ENCODE data around the gene SCFD2.

The SCFD2 gene

DNA sequence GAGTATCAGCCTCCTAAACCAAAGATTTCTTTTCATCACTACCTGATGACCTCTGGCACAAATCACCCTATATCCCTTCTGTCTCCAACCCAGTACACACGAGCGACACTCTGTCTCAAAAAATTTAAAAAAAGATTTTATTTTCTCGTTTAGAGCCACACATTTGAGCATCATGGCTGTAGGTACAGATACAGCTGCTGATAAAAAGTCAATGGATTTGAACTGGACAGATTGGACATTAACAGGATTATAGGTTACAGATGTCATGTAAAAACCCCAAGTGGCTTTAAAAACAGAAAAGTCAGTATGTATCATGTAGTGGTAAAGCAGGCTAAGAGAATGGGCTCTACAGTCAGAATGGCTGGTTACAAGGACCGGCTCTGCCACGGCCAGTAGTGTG lies 171.1 kb downstream of the SCFD2 start:
- TF ChIP-seq, protein P1, sequence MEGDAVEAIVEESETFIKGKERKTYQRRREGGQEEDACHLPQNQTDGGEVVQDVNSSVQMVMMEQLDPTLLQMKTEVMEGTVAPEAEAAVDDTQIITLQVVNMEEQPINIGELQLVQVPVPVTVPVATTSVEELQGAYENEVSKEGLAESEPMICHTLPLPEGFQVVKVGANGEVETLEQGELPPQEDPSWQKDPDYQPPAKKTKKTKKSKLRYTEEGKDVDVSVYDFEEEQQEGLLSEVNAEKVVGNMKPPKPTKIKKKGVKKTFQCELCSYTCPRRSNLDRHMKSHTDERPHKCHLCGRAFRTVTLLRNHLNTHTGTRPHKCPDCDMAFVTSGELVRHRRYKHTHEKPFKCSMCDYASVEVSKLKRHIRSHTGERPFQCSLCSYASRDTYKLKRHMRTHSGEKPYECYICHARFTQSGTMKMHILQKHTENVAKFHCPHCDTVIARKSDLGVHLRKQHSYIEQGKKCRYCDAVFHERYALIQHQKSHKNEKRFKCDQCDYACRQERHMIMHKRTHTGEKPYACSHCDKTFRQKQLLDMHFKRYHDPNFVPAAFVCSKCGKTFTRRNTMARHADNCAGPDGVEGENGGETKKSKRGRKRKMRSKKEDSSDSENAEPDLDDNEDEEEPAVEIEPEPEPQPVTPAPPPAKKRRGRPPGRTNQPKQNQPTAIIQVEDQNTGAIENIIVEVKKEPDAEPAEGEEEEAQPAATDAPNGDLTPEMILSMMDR (conservative IDR thresholded peaks at IDR 0.05; ENCODE audit: low read depth), result no peak
- no peak for DNase-seq (ENCODE audit: low spot score)
- H3K27ac ChIP-seq, result no peak overlapping the region
- CTCF ChIA-PET, result interaction anchor here (0.7 kb wide), 1 partner anchor 481 kb away, joined by 3 read pairs; no protein-coding TSS in a partner anchor
- POLR2A ChIA-PET (ENCODE audit: low non-redundant PET), result no interaction called here

DNA sequence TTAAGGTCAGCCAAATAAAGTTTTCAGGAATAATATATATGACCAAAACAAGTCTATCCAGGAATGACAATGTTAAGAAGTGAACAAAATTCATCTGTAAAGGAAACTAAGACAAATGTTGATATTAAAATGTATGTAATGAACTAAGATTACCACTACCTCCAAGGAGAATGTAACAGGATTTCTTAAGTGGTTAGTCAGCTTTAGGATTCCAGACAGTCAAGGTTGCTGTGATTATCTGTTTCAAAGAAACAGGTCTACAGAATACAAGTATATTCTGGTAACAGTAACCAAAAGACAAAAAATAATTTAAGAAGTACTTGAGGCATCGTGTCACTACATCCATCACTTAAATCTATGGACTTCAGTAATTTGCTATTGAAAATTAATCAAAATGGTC lies 172.8 kb downstream of the SCFD2 start:
- DNase-seq (ENCODE audit: low spot score), result no peak
- CTCF ChIA-PET, result no interaction called here
- POLR2A ChIA-PET (ENCODE audit: low non-redundant PET), result no interaction called here
- H3K27ac ChIP-seq, result no peak overlapping the region
- TF ChIP-seq, protein P1 (conservative IDR thresholded peaks at IDR 0.05; ENCODE audit: low read depth), result no peak

DNA sequence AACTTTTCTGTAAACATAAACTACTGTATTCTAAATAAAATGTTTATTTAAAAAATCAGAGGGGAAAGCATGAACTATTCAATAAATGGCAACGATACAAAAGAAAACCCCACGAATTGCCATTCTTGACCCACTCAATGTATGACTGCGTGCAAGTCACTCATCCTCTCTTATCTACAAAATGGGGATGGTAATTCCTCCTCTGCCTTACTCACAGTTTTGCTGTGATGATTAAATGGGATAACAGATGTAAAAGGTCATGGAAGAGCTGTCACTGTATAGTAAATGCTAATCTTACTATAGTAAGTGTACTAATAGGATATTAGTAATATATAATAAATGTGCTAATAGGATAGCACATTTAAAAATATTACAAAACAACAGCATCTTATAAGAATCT lies 173.4 kb downstream of the SCFD2 start:
- no peak for DNase-seq (ENCODE audit: low spot score)
- POLR2A ChIA-PET (ENCODE audit: low non-redundant PET), result no interaction called here
- no peak overlapping the region for H3K27ac ChIP-seq
- TF ChIP-seq, protein P1 (conservative IDR thresholded peaks at IDR 0.05; ENCODE audit: low read depth), result no peak
- CTCF ChIA-PET, result no interaction called here

DNA sequence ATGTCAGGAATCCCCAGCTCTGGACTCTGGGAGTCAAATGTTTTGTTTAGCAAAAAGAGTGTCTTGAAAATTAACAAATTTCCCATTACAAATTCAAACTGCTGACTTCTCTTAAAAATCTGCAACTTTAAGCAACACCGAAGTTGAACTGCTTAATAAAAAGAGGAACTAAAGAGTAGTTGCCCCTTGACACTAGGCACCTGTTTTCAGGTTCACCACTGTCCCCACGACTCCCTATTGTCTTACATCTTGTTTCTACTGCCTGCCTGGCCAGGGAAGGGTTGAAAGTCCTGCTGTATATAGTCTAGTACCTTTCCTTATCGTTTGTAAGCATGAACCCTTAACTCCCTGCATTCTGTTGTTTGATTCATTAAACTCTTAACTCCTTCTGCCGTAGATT lies 173.9 kb downstream of the SCFD2 start:
- ChIA-PET POLR2A (ENCODE audit: low non-redundant PET) (no interaction called here), CTCF (interaction anchor here (0.6 kb wide), 1 partner anchor 314 kb away, joined by 4 read pairs; no protein-coding TSS in a partner anchor)
- TF ChIP-seq, protein P1 (conservative IDR thresholded peaks at IDR 0.05; ENCODE audit: low read depth), result no peak
- H3K27ac ChIP-seq, result no peak overlapping the region
- no peak for DNase-seq (ENCODE audit: low spot score)

DNA sequence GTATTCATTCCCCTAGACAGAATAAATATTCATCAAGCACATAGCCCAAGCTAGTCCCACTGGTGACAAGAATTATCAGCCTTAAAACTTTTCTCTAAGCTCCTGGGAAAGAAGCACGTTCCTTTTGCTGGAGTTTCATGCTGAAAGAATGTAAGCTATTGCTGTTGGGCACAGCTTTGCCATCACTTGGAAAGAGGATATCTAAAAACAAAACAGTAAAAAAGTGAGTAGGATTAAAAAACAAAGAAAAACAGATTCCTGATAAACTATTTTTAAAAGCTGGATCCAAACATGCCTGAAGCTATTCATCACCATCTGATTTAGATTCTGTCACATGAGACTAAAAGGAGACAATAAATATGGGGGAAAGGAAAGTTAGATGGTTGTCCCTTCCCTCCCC lies 176.8 kb downstream of the SCFD2 start:
- no peak overlapping the region for H3K27ac ChIP-seq
- POLR2A ChIA-PET (ENCODE audit: low non-redundant PET), result no interaction called here
- no peak for DNase-seq (ENCODE audit: low spot score)
- TF ChIP-seq, protein P1 (conservative IDR thresholded peaks at IDR 0.05; ENCODE audit: low read depth), result no peak
- CTCF ChIA-PET, result interaction anchor here (0.5 kb wide), 1 partner anchor 304 kb away, joined by 3 read pairs; no protein-coding TSS in a partner anchor

DNA sequence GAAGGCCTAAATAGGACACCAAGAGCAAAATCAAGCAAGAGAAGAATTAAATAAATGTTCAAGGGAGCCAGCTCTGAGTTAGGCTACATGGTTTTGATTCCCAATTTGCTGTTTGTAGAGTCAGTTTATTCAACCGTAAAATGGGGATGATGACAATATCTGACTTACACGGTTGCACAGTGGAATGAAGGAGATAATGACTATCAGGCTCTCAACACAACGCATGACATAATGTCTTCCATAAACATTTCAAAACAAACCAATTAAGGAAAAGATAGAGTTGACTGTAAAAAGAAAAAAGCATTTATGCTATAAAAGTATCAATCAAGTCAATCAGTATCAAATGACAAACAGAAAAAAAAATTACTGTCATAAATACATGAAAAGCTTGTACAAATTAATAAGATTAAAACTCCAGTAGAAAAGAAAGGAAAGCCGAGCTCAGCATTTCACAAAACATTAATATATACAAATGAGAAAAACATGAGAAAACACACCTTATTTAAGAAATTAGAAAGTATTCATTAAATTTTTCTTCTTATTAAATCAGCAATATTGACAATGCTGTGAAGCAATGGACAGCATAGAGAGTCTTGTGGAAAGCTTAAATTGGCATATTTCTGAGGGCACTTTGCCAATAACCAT lies 179.0 kb downstream of the SCFD2 start:
- no peak overlapping the region for H3K27ac ChIP-seq
- POLR2A ChIA-PET (ENCODE audit: low non-redundant PET), result no interaction called here
- no peak for DNase-seq (ENCODE audit: low spot score)
- TF ChIP-seq, protein P1 (conservative IDR thresholded peaks at IDR 0.05; ENCODE audit: low read depth), result no peak
- CTCF ChIA-PET, result interaction anchor here (0.5 to 1.0 kb wide), 4 partner anchors 180 to 608 kb away, joined by 3 read pairs; no protein-coding TSS in a partner anchor

Data from RWPE1 (cell line).